Kidney glomerular epithelial cell (primary cell): ENCODE results near the gene NOXA1.
"Not testable (repeated sequence)": the region's sequence is repeated elsewhere in the genome, so short reads cannot be mapped to it uniquely, and the experiment has no call there.

Experiments used
- DNase-seq: peaks from one replicate; lab custom pipeline; 2025; lab: John Stamatoyannopoulos, UW

Gene NOXA1

GRCh38 chr9:137404961-137405567 lies 18.1 kb upstream of the NOXA1 start:
- DNase-seq = no peak

- no peak for DNase-seq
These were observed 17.5 kb upstream of the NOXA1 start for GRCh38 chr9:137405677-137406081.

- DNase-seq = no peak
These were observed 17.0 kb upstream of the NOXA1 start for GRCh38 chr9:137406085-137406760.

GRCh38 chr9:137406876-137407589 lies 16.2 kb upstream of the NOXA1 start:
- peak; percentile 34 for DNase-seq

- no peak for DNase-seq
These were observed 15.4 kb upstream of the NOXA1 start for GRCh38 chr9:137407590-137408300.

GRCh38 chr9:137408651-137409405 lies 14.4 kb upstream of the NOXA1 start:
- DNase-seq = no peak

GRCh38 chr9:137409515-137409914 lies 13.7 kb upstream of the NOXA1 start:
- no peak for DNase-seq

GRCh38 chr9:137410236-137410890 lies 12.8 kb upstream of the NOXA1 start:
- DNase-seq = not testable (repeated sequence)

GRCh38 chr9:137410891-137411249 lies 12.3 kb upstream of the NOXA1 start:
- no peak for DNase-seq

- DNase-seq = no peak
These were observed 11.9 kb upstream of the NOXA1 start for GRCh38 chr9:137411260-137411644.

- DNase-seq = peak; percentile 87
These were observed 11.4 kb upstream of the NOXA1 start for GRCh38 chr9:137411645-137412380.

GRCh38 chr9:137412431-137412830 lies 10.8 kb upstream of the NOXA1 start:
- DNase-seq = no peak

GRCh38 chr9:137415451-137415850 lies 7.7 kb upstream of the NOXA1 start:
- DNase-seq = no peak

- DNase-seq = no peak
These were observed 7.1 kb upstream of the NOXA1 start for GRCh38 chr9:137416006-137416562.

GRCh38 chr9:137416563-137417151 lies 6.5 kb upstream of the NOXA1 start:
- no peak for DNase-seq

GRCh38 chr9:137417161-137418021 lies 5.8 kb upstream of the NOXA1 start:
- no peak for DNase-seq

GRCh38 chr9:137421838-137422603 lies 1.2 kb upstream of the NOXA1 start:
- DNase-seq = no peak
